ENCODE results near the gene RASSF8.

- TF ChIP-seq POLR2A (IDR thresholded peaks at IDR 0.05; ENCODE audit: low read depth, low read length) (no peak), CTCF (IDR thresholded peaks at IDR 0.05; ENCODE audit: extremely low read depth in 1 of 2, insufficient read depth in 1 of 2, low read depth in 1 of 2, low read length in 2 of 2) (no peak)
Observed at GRCh38 chr12:25914551-25914950, 43.9 kb upstream of the RASSF8 start.

All from endothelial cell of umbilical vein (primary cell).